Lower leg skin (tissue), 3 donors: ENCODE measurements around the gene OST4.

Experiments used
- POLR2A ChIP-seq, 2 donors: fragments of 450-650 bp; IDR thresholded peaks; one replicate each; pipeline ENCODE4 v1.6.1; 2016 to 2017; ENCODE audit warnings: antibody characterized with exemption in 2 of 2, mild to moderate bottlenecking in 1 of 2, moderate library complexity in 1 of 2
- TF ChIP-seq, protein P1 (sequence below), 3 donors: fragments of 450-650 bp; IDR thresholded peaks; one replicate each; pipeline ENCODE4 v1.5.1; 2016; ENCODE audit warnings: antibody characterized with exemption in 3 of 3, mild to moderate bottlenecking in 3 of 3, moderate library complexity in 2 of 3

DNA sequence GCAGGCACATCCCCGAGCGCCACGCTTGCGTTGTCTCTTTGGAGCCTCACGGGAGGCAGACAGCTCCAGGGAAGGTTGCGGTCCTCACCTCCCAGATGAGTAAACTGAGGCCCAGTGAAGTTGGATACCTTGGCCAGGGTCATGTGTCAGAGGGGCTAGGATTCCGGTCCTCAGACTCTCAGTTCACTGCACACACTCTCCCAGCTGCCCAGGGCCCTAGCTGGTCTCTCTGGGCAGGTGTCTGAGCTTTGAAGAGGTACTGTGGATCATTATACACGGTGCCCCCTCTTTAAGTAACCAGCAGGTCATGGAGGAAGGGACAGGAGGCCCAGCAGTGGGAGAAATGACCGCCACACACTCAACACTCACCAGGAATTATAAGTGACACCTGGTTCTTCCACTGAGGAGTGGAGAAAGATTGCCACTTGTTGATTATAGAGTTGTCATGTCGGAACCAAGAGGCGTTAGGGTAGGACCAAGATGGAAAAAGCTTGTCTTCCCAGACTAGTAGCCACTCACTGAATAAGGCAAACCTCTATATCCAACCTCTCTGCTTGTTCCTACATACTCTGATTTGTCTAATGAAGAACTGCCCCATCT, 38.1 kb downstream of the OST4 start:
- TF ChIP-seq, protein P1, sequence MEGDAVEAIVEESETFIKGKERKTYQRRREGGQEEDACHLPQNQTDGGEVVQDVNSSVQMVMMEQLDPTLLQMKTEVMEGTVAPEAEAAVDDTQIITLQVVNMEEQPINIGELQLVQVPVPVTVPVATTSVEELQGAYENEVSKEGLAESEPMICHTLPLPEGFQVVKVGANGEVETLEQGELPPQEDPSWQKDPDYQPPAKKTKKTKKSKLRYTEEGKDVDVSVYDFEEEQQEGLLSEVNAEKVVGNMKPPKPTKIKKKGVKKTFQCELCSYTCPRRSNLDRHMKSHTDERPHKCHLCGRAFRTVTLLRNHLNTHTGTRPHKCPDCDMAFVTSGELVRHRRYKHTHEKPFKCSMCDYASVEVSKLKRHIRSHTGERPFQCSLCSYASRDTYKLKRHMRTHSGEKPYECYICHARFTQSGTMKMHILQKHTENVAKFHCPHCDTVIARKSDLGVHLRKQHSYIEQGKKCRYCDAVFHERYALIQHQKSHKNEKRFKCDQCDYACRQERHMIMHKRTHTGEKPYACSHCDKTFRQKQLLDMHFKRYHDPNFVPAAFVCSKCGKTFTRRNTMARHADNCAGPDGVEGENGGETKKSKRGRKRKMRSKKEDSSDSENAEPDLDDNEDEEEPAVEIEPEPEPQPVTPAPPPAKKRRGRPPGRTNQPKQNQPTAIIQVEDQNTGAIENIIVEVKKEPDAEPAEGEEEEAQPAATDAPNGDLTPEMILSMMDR (IDR thresholded peaks at IDR 0.05), result no peak
- no peak for TF ChIP-seq POLR2A (IDR thresholded peaks at IDR 0.05)
